RWPE2 (cell line): ENCODE data around the gene JAG2.

ENCODE experiments used
- ATAC-seq: fragments of 200-7000 bp; cut with Tn5 transposase; 3 replicates; pipeline ENCODE4 v1.9.1; 2021; ENCODE audit warnings: low read depth
- DNase-seq: peaks from one replicate; pipeline ENCODE4 v3.0.0-alpha.2; 2020; ENCODE audit warnings: low spot score
- H3K27ac ChIP-seq: fragments of 450-650 bp; 2 replicates; pipeline ENCODE4 v1.5.1; 2017; ENCODE audit warnings: mild to moderate bottlenecking; ENCODE audit not compliant: poor library complexity, severe bottlenecking
- H3K27me3 ChIP-seq: fragments of 250-450 bp; sonication (Bioruptor Pico); 2 replicates; pipeline ENCODE4 v1.5.1; 2021; ENCODE audit warnings: mild to moderate bottlenecking, moderate library complexity; ENCODE audit not compliant: insufficient read depth, poor library complexity, severe bottlenecking
- H3K36me3 ChIP-seq: fragments of 250-450 bp; sonication (Bioruptor Pico); 2 replicates; pipeline ENCODE4 v1.5.1; 2020; ENCODE audit warnings: low read depth, mild to moderate bottlenecking, moderate library complexity
- H3K4me1 ChIP-seq: fragments of 250-450 bp; sonication (Bioruptor Pico); 2 replicates; pipeline ENCODE4 v1.5.1; 2021; ENCODE audit warnings: mild to moderate bottlenecking, moderate library complexity; ENCODE audit not compliant: insufficient read depth, poor library complexity, severe bottlenecking
- H3K4me3 ChIP-seq: fragments of 250-450 bp; sonication (Bioruptor Pico); 2 replicates; pipeline ENCODE4 v1.5.1; 2021; ENCODE audit warnings: mild to moderate bottlenecking, moderate library complexity; ENCODE audit not compliant: severe bottlenecking
- H3K9me3 ChIP-seq: fragments of 250-450 bp; sonication (Bioruptor Pico); 2 replicates; pipeline ENCODE4 v1.5.1; 2021; ENCODE audit warnings: mild to moderate bottlenecking, moderate library complexity; ENCODE audit not compliant: severe bottlenecking
- CTCF ChIP-seq: fragments of 450-650 bp; IDR thresholded peaks from one replicate; pipeline ENCODE4 v1.5.1; 2017; ENCODE audit warnings: mild to moderate bottlenecking, moderate library complexity; ENCODE audit not compliant: poor library complexity, severe bottlenecking

JAG2 gene

GRCh38 chr14:105185973-105186372, 17.4 kb upstream of the JAG2 start:
- ATAC-seq (no peak), DNase-seq (no peak)
- H3K4me1 ChIP-seq: no peaks in the 10 kb centered on the region
- H3K9me3 ChIP-seq: peaks cover 5% of the 10 kb centered on the region
- no peaks in the 10 kb centered on the region for H3K36me3 ChIP-seq
- no peak overlapping the region for H3K4me3 ChIP-seq
- no peak for TF ChIP-seq CTCF
- H3K27me3 ChIP-seq: no peaks in the 10 kb centered on the region
- H3K27ac ChIP-seq: no peak overlapping the region

GRCh38 chr14:105185001-105185400, 16.4 kb upstream of the JAG2 start:
- no peaks in the 10 kb centered on the region for H3K27me3 ChIP-seq
- H3K4me1 ChIP-seq: peaks cover 3% of the 10 kb centered on the region
- peaks cover 5% of the 10 kb centered on the region for H3K9me3 ChIP-seq
- no peak for DNase-seq
- H3K4me3 ChIP-seq: no peak overlapping the region
- ATAC-seq: no peak
- no peak overlapping the region for H3K27ac ChIP-seq
- no peak for TF ChIP-seq CTCF
- H3K36me3 ChIP-seq: no peaks in the 10 kb centered on the region

GRCh38 chr14:105184461-105184860, 15.9 kb upstream of the JAG2 start:
- Histone ChIP-seq H3K9me3 (peaks cover 5% of the 10 kb centered on the region), H3K27ac (no peak overlapping the region), H3K27me3 (no peaks in the 10 kb centered on the region), H3K36me3 (no peaks in the 10 kb centered on the region), H3K4me1 (peaks cover 3% of the 10 kb centered on the region), H3K4me3 (no peak overlapping the region)
- TF ChIP-seq CTCF: no peak
- DNase-seq (no peak), ATAC-seq (no peak)

GRCh38 chr14:105182296-105183020, 13.9 kb upstream of the JAG2 start:
- H3K36me3 ChIP-seq: no peaks in the 10 kb centered on the region
- peaks cover 3% of the 10 kb centered on the region for H3K4me1 ChIP-seq
- H3K27me3 ChIP-seq: no peaks in the 10 kb centered on the region
- no peaks in the 10 kb centered on the region for H3K9me3 ChIP-seq
- no peak for DNase-seq
- no peak for TF ChIP-seq CTCF
- no peak overlapping the region for H3K4me3 ChIP-seq
- H3K27ac ChIP-seq: no peak overlapping the region
- no peak for ATAC-seq

GRCh38 chr14:105181549-105182295, 13.1 kb upstream of the JAG2 start:
- TF ChIP-seq CTCF: no peak
- ATAC-seq (no peak), DNase-seq (no peak)
- Histone ChIP-seq H3K4me1 (peaks cover 3% of the 10 kb centered on the region), H3K9me3 (no peaks in the 10 kb centered on the region), H3K36me3 (no peaks in the 10 kb centered on the region), H3K27me3 (no peaks in the 10 kb centered on the region), H3K4me3 (peak overlapping the region; percentile 53), H3K27ac (no peak overlapping the region)
